Progenitor cell of endocrine pancreas (in vitro differentiated cells): ENCODE data around the gene C3orf80. TPM values are rescaled to one million over a fixed set of nuclear protein-coding genes. Genes with fewer than 3 reads are reported as not detected.

Experiments
- DNase-seq: peaks from one replicate; pipeline ENCODE4 v3.0.0; 2021; ENCODE audit warnings: low spot score; ENCODE audit not compliant: unreplicated experiment
- H3K27ac Mint-ChIP-seq: 2 replicates; pipeline ENCODE4 v1.8.0; 2021; ENCODE audit warnings: mild to moderate bottlenecking, moderate library complexity, mixed read lengths
- H3K27me3 Mint-ChIP-seq: 2 replicates; pipeline ENCODE4 v1.8.0; 2021; ENCODE audit warnings: mixed read lengths
- H3K36me3 Mint-ChIP-seq: 2 replicates; pipeline ENCODE4 v1.8.0; 2022; ENCODE audit warnings: mixed read lengths; ENCODE audit not compliant: insufficient read depth
- H3K4me1 Mint-ChIP-seq: 2 replicates; pipeline ENCODE4 v1.8.0; 2021; ENCODE audit warnings: low read depth, mixed read lengths
- H3K4me3 Mint-ChIP-seq: 2 replicates; pipeline ENCODE4 v1.8.0; 2021; ENCODE audit warnings: low read depth, mild to moderate bottlenecking, moderate library complexity, mixed read lengths
- H3K9me3 Mint-ChIP-seq: 2 replicates; pipeline ENCODE4 v1.8.0; 2021; ENCODE audit warnings: low read depth, mixed read lengths
- total RNA-seq: library from RNA; stranded (reverse); gene quantifications from 2 replicates; pipeline ENCODE4 v1.2.1, GENCODE V29; 2021
- TF ChIP-seq, protein P1 (sequence below): fragments of 200-600 bp; sonication (generic); IDR thresholded peaks from one replicate; pipeline ENCODE4 v1.5.0; 2021; ENCODE audit warnings: antibody characterized with exemption, mild to moderate bottlenecking; ENCODE audit not compliant: unreplicated experiment

The C3orf80 gene
- total RNA-seq, 1 donor from 2014 or later = 0.50 TPM

DNA sequence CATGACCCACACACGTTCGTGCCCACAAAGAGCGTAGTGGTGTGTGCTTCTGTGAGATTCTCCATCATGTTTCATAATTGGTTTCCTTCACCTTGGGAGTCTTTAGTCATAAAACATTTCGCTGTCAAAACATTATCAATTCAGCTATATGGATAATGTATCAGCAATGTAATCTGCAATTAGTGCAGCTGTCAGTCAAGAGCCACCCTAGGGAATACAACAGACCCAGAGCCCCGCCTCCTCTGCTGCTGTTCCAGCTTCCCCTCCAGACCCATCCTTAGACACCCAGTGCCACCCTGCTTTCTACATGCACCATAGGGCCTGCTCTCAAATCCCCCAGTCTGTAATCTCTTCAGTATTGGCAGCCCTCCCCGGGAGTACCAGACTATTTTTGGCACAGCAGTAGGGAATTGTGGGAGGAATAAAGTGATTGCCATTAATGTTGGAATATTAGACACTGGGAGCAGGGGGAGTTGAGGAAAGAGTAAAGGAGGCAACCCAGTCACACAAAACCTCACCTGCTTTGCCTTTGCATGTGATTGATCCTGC, 31.5 kb upstream of the C3orf80 start:
- TF ChIP-seq, protein P1, sequence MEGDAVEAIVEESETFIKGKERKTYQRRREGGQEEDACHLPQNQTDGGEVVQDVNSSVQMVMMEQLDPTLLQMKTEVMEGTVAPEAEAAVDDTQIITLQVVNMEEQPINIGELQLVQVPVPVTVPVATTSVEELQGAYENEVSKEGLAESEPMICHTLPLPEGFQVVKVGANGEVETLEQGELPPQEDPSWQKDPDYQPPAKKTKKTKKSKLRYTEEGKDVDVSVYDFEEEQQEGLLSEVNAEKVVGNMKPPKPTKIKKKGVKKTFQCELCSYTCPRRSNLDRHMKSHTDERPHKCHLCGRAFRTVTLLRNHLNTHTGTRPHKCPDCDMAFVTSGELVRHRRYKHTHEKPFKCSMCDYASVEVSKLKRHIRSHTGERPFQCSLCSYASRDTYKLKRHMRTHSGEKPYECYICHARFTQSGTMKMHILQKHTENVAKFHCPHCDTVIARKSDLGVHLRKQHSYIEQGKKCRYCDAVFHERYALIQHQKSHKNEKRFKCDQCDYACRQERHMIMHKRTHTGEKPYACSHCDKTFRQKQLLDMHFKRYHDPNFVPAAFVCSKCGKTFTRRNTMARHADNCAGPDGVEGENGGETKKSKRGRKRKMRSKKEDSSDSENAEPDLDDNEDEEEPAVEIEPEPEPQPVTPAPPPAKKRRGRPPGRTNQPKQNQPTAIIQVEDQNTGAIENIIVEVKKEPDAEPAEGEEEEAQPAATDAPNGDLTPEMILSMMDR = no peak
- no peak for DNase-seq

DNA sequence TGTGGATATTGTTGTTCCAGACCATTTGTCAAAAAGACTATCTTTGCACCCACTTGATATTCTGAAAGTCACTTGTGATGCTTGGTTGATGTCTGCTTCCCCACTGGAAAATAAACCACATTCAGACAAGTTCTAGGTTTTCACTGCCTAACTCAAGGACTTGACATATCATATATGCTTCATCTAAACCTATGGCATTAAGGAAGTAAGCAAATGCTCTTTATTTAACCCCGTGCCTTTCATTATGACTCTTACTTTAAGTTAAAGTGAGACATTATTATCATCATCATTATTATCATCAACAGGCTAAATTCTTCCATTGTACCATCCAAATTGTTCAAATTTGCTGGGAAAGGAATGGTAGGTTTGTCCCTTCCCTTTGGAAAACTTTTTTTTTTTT, 30.8 kb upstream of the C3orf80 start:
- TF ChIP-seq, protein P1 = no peak
- Mint-ChIP-seq H3K4me3 (no peak overlapping the region), H3K4me1 (peaks cover 6% of the 10 kb centered on the region), H3K27me3 (peaks cover 30% of the 10 kb centered on the region), H3K9me3 (no peaks in the 10 kb centered on the region), H3K36me3 (no peaks in the 10 kb centered on the region), H3K27ac (no peak overlapping the region)
- DNase-seq = no peak

More for the DNA sequence above, 31.5 kb upstream of the C3orf80 start:
- Mint-ChIP-seq H3K9me3 (no peaks in the 10 kb centered on the region), H3K27me3 (peaks cover 23% of the 10 kb centered on the region), H3K36me3 (no peaks in the 10 kb centered on the region), H3K4me1 (peaks cover 9% of the 10 kb centered on the region), H3K27ac (no peak overlapping the region), H3K4me3 (no peak overlapping the region)

DNA sequence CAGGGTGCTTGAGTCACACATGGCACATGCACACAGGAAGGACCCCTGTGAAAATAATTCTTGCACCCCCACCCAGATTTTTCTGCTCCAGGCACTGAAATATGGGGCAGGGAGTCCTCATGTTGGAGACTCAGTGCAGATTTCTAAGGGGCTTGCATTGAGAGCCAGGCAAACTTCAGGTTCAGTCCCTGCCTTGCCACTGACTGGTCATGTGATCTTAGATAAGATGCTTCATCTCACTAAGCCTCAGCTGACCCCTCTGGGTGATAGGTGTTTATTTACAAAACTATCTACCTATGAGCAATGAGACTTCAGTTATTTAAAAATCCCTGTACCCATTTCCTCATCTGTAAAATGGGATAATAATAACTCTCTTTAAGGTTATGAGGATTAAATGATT, 30.1 kb upstream of the C3orf80 start:
- H3K36me3 Mint-ChIP-seq = no peaks in the 10 kb centered on the region
- H3K27ac Mint-ChIP-seq = no peak overlapping the region
- no peaks in the 10 kb centered on the region for H3K9me3 Mint-ChIP-seq
- TF ChIP-seq, protein P1 = no peak
- no peaks in the 10 kb centered on the region for H3K4me1 Mint-ChIP-seq
- no peak for DNase-seq
- H3K27me3 Mint-ChIP-seq = peaks cover 35% of the 10 kb centered on the region
- H3K4me3 Mint-ChIP-seq = no peak overlapping the region

DNA sequence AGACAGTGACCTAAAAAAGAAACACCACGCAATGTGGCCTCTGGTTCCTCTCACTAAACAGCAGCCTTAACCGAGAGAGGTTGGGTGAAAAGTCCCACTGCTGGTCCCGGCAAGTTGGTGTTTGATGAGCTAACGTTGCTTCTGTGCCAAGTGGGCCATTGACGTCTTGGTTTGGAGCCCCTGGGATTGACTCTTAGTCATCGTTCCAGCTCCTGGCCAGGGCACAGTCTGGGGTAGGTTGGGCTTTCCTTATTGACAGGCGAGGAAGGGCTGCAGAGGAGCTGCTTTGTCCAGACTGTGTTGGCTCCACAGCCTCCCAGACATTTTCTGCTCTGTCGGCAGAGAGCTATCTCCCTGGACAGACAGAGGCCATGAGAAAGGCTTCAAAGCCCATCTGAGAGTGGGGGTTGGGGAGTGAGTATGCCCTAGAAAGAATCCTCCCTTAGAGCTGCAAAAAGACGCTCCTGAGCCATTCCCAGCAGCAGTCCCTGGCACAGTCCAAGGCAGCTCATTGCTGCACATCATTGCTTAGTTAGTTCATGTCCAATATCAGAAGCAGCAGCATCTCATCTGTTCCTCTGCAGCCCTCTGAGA, 28.6 kb upstream of the C3orf80 start:
- no peak for DNase-seq
- H3K4me3 Mint-ChIP-seq = no peak overlapping the region
- H3K4me1 Mint-ChIP-seq = no peaks in the 10 kb centered on the region
- H3K36me3 Mint-ChIP-seq = no peaks in the 10 kb centered on the region
- no peaks in the 10 kb centered on the region for H3K9me3 Mint-ChIP-seq
- no peak overlapping the region for H3K27ac Mint-ChIP-seq
- peaks cover 44% of the 10 kb centered on the region for H3K27me3 Mint-ChIP-seq
- TF ChIP-seq, protein P1 = no peak

DNA sequence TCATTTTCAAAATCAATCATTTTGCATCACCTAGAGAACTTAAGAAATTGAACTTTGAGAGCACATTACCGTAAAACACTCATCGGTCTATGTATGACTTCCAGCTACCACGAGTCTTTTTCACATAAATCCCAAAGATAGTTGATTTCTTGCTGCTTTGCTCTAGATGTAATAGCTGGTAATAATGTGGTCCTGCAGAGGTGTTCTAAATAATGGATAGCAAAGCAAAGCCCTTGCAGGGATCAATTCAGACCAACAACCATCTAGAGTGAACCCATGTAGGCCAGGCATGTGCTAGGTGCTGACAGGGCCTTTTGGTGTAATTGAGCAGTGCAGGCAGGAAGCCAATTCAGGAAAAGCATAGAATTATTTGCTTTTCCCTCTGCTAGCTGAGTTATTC, 26.1 kb upstream of the C3orf80 start:
- TF ChIP-seq, protein P1 = no peak

More for the DNA sequence above, 26.1 kb upstream of the C3orf80 start:
- peaks cover 58% of the 10 kb centered on the region for H3K27me3 Mint-ChIP-seq
- no peak overlapping the region for H3K27ac Mint-ChIP-seq
- H3K36me3 Mint-ChIP-seq = no peaks in the 10 kb centered on the region
- no peak for DNase-seq
- H3K4me3 Mint-ChIP-seq = no peak overlapping the region
- H3K4me1 Mint-ChIP-seq = no peaks in the 10 kb centered on the region
- H3K9me3 Mint-ChIP-seq = no peaks in the 10 kb centered on the region
